HEK293 (cell line): ENCODE measurements around the gene ABCA2.

Source experiments
- CTCF ChIA-PET: fragments of 350-600 bp; formaldehyde crosslinking; extraction: SDS; loops from one replicate; lab custom pipeline; 2021; ENCODE audit warnings: antibody characterized with exemption; lab: Yijun Ruan, JAX
- POLR2A ChIA-PET: fragments of 300-600 bp; formaldehyde crosslinking; extraction: SDS; loops from one replicate; lab custom pipeline; 2020; ENCODE audit warnings: antibody characterized with exemption, inconsistent platforms; lab: Yijun Ruan, JAX
- H3K27ac ChIP-seq: fragments of 200-500 bp; sonication (Bioruptor generic); 2 replicates; pipeline ENCODE4 v1.5.1; 2014; ENCODE audit warnings: low read depth, low read length, control low read depth, inconsistent platforms; ENCODE audit errors: extremely low read depth
- H3K36me3 ChIP-seq, 2 experiments: fragments of 200-500 bp in 1 of 2; sonication (Bioruptor generic) in 1 of 2; 1 replicate in 1 of 2; 2 replicates in 1 of 2; pipeline ENCODE4 v1.5.1; 2014 to 2017; ENCODE audit warnings: inconsistent platforms in 2 of 2, low read length in 2 of 2; ENCODE audit not compliant: control insufficient read depth in 2 of 2, insufficient read depth in 1 of 2
- H3K4me1 ChIP-seq: fragments of 200-500 bp; sonication (Bioruptor generic); 2 replicates; pipeline ENCODE4 v1.5.1; 2014; ENCODE audit warnings: mild to moderate bottlenecking, low read length, inconsistent platforms; ENCODE audit not compliant: control insufficient read depth, insufficient read depth
- H3K4me3 ChIP-seq: 2 replicates; pipeline ENCODE4 v1.5.1; 2011; ENCODE audit warnings: low read depth, mild to moderate bottlenecking, control low read depth, low read length, moderate library complexity
- H3K9me3 ChIP-seq: fragments of 200-500 bp; sonication (Bioruptor generic); 2 replicates; pipeline ENCODE4 v1.5.1; 2014; ENCODE audit warnings: low read depth, low read length, inconsistent platforms; ENCODE audit not compliant: control insufficient read depth, insufficient read depth
- BCL11B ChIP-seq: fragments of 450-650 bp; formaldehyde crosslinking; IDR thresholded peaks from 2 replicates; pipeline ENCODE4 v1.5.1; 2016; ENCODE audit warnings: low read depth, missing biosample characterization, missing genetic modification characterization
- EGR2 ChIP-seq: fragments of 450-650 bp; formaldehyde crosslinking; IDR thresholded peaks from 2 replicates; pipeline ENCODE4 v1.5.1; 2016; ENCODE audit warnings: low read depth, missing biosample characterization, missing genetic modification characterization
- GLIS2 ChIP-seq: fragments of 450-650 bp; formaldehyde crosslinking; IDR thresholded peaks from 2 replicates; pipeline ENCODE4 v1.5.1; 2016; ENCODE audit warnings: missing biosample characterization, missing genetic modification characterization
- HIC1 ChIP-seq: fragments of 450-650 bp; formaldehyde crosslinking; IDR thresholded peaks from 2 replicates; pipeline ENCODE4 v1.5.1; 2016; ENCODE audit warnings: missing biosample characterization, missing genetic modification characterization
- MEIS1 ChIP-seq: sonication (generic); formaldehyde crosslinking; IDR thresholded peaks from 2 replicates; pipeline ENCODE4 v1.8.1; 2022; ENCODE audit warnings: missing genetic modification reagents, mild to moderate bottlenecking, borderline replicate concordance
- PATZ1 ChIP-seq: fragments of 450-650 bp; formaldehyde crosslinking; IDR thresholded peaks from 2 replicates; pipeline ENCODE4 v1.5.1; 2016; ENCODE audit warnings: missing biosample characterization, missing genetic modification characterization
- SCRT2 ChIP-seq: fragments of 450-650 bp; formaldehyde crosslinking; IDR thresholded peaks from 2 replicates; pipeline ENCODE4 v1.5.1; 2016; ENCODE audit warnings: missing biosample characterization, missing genetic modification characterization
- ZBTB10 ChIP-seq: fragments of 450-650 bp; formaldehyde crosslinking; IDR thresholded peaks from 2 replicates; pipeline ENCODE4 v1.5.1; 2016; ENCODE audit warnings: missing biosample characterization, missing genetic modification characterization
- ZBTB17 ChIP-seq: fragments of 450-650 bp; formaldehyde crosslinking; IDR thresholded peaks from 2 replicates; pipeline ENCODE4 v1.5.1; 2016; ENCODE audit warnings: missing biosample characterization, missing genetic modification characterization
- ZBTB8A ChIP-seq: fragments of 450-650 bp; formaldehyde crosslinking; IDR thresholded peaks from 2 replicates; pipeline ENCODE4 v1.5.1; 2016; ENCODE audit warnings: missing biosample characterization, missing genetic modification characterization
- ZFHX2 ChIP-seq: fragments of 450-650 bp; formaldehyde crosslinking; conservative IDR thresholded peaks from 2 replicates; pipeline ENCODE4 v1.5.1; 2016; ENCODE audit warnings: missing biosample characterization, missing genetic modification characterization
- ZFP41 ChIP-seq: fragments of 450-650 bp; formaldehyde crosslinking; IDR thresholded peaks from 2 replicates; pipeline ENCODE4 v1.5.1; 2016; ENCODE audit warnings: missing biosample characterization, missing genetic modification characterization, borderline replicate concordance
- ZIC2 ChIP-seq: fragments of 450-650 bp; formaldehyde crosslinking; IDR thresholded peaks from 2 replicates; pipeline ENCODE4 v1.5.1; 2016; ENCODE audit warnings: missing biosample characterization, missing genetic modification characterization
- ZNF121 ChIP-seq: fragments of 450-650 bp; formaldehyde crosslinking; IDR thresholded peaks from 2 replicates; pipeline ENCODE4 v1.5.1; 2016; ENCODE audit warnings: missing biosample characterization, missing genetic modification characterization
- ZNF140 ChIP-seq: fragments of 450-650 bp; formaldehyde crosslinking; IDR thresholded peaks from 2 replicates; pipeline ENCODE4 v1.5.1; 2016; ENCODE audit warnings: missing biosample characterization, missing genetic modification characterization
- ZNF280C ChIP-seq: fragments of 450-650 bp; formaldehyde crosslinking; IDR thresholded peaks from 2 replicates; pipeline ENCODE4 v1.5.1; 2016; ENCODE audit warnings: missing biosample characterization, missing genetic modification characterization
- ZNF416 ChIP-seq: fragments of 450-650 bp; formaldehyde crosslinking; IDR thresholded peaks from 2 replicates; pipeline ENCODE4 v1.5.1; 2016; ENCODE audit warnings: missing biosample characterization, missing genetic modification characterization
- ZNF549 ChIP-seq: fragments of 450-650 bp; IDR thresholded peaks from 2 replicates; pipeline ENCODE4 v1.5.1; 2018; ENCODE audit warnings: missing biosample characterization, missing genetic modification characterization, mild to moderate bottlenecking, inconsistent platforms, moderate library complexity
- ZNF621 ChIP-seq: fragments of 450-650 bp; formaldehyde crosslinking; IDR thresholded peaks from 2 replicates; pipeline ENCODE4 v1.5.1; 2017; ENCODE audit warnings: missing biosample characterization, missing genetic modification characterization
- ZNF677 ChIP-seq: fragments of 450-650 bp; IDR thresholded peaks from 2 replicates; pipeline ENCODE4 v1.5.0; 2018; ENCODE audit warnings: missing biosample characterization, mild to moderate bottlenecking, missing genetic modification characterization, moderate library complexity

The ABCA2 gene

GRCh38 chr9:137026828-137027227, 1.2 kb downstream of the ABCA2 start (continued):
- no peak for TF ChIP-seq ZBTB10 (tag by site-specific recombination)
- TF ChIP-seq ZNF280C (tag by site-specific recombination) = no peak
- TF ChIP-seq ZIC2 (tag by site-specific recombination) = peak; percentile 76
- TF ChIP-seq ZNF416 (tag by site-specific recombination) = no peak

- TF ChIP-seq ZNF140 (tag by site-specific recombination) = no peak
- TF ChIP-seq GLIS2 (tag by site-specific recombination) = 0 out of 2 replicates have a peak, but pooled peaks have one; percentile 58
- no peak for TF ChIP-seq ZNF549 (tag by site-specific recombination)
- TF ChIP-seq ZBTB8A = peak; percentile 50
- no peak for TF ChIP-seq ZBTB17 (tag by site-specific recombination)
- TF ChIP-seq ZFP41 (tag by site-specific recombination) = no peak
- no peak for TF ChIP-seq PATZ1 (tag by site-specific recombination)
- TF ChIP-seq ZNF621 = no peak
- TF ChIP-seq BCL11B (tag by site-specific recombination) = peak; percentile 58; the same call in 1 of the 2 replicates
- Histone ChIP-seq H3K4me3 (no peak overlapping the region), H3K4me1 (peaks cover 2% of the 10 kb centered on the region; the same call in 1 of the 2 replicates), H3K36me3 (peaks cover 0 to 4% of the 10 kb centered on the region in 2 experiments; a peak in 1 of 3 replicates), H3K27ac (no peak overlapping the region), H3K9me3 (no peaks in the 10 kb centered on the region)
- ChIA-PET POLR2A (interaction anchor here (0.5 to 1.9 kb wide), 4 partner anchors 9 to 204 kb away, joined by 3 to 6 read pairs (median 4); partner anchors contain the start of gene PAXX), CTCF (interaction anchor here (0.7 to 5.8 kb wide), 12 partner anchors 8 to 239 kb away, joined by 3 to 86 read pairs (median 6); partner anchors contain the start of genes FBXW5, SAPCD2 and TMEM141)
Observed at GRCh38 chr9:137026384-137026783, 1.7 kb downstream of the ABCA2 start.

- Histone ChIP-seq H3K36me3 (peaks cover 0 to 8% of the 10 kb centered on the region in 2 experiments; a peak in 1 of 3 replicates), H3K9me3 (no peaks in the 10 kb centered on the region), H3K27ac (no peak overlapping the region), H3K4me1 (peaks cover 2% of the 10 kb centered on the region; the same call in 1 of the 2 replicates), H3K4me3 (no peak overlapping the region)
- ChIA-PET CTCF (interaction anchor here (0.9 to 5.8 kb wide), 6 partner anchors 10 to 81 kb away, joined by 3 to 86 read pairs (median 13); partner anchors contain the start of genes FBXW5 and SAPCD2), POLR2A (interaction anchor here (1.0 to 1.9 kb wide), 3 partner anchors 9 to 61 kb away, joined by 4 to 6 read pairs (median 4); partner anchors contain the start of gene PAXX)
- TF ChIP-seq ZFHX2 (tag by site-specific recombination) = peak; percentile 54
- TF ChIP-seq ZNF677 = no peak
- TF ChIP-seq HIC1 (tag by site-specific recombination) = peak; percentile 77; the same call in 1 of the 2 replicates
- no peak for TF ChIP-seq ZNF121
- no peak for TF ChIP-seq MEIS1 (CRISPR knock-in tag)
- 0 out of 2 replicates have a peak, but pooled peaks have one; percentile 15 for TF ChIP-seq EGR2
- peak; percentile 71 for TF ChIP-seq SCRT2 (tag by site-specific recombination)
Observed at GRCh38 chr9:137025517-137025966, 2.5 kb downstream of the ABCA2 start.
